Measurements from ENCODE around the gene ASTL. TPM values are rescaled to one million over a fixed set of nuclear protein-coding genes. Genes with fewer than 3 reads are reported as not detected.

Gene ASTL
- total and polyA plus RNA-seq, 2 experiments from 2014 or later: not detected

- Histone ChIP-seq H2AFZ (no peak overlapping the region), H3K4me1 (ENCODE audit: insufficient read depth) (no peaks in the 10 kb centered on the region)
- in situ Hi-C loops (cut with MboI): no loop called here
Measured at GRCh38 chr2:96124406-96125265, 13.7 kb downstream of the ASTL start.

GRCh38 chr2:96123936-96124335, 14.4 kb downstream of the ASTL start:
- no peaks in the 10 kb centered on the region for H3K9me3 ChIP-seq (ENCODE audit: low read depth)
- no peak overlapping the region for H3K4me2 ChIP-seq (ENCODE audit: unreplicated experiment)
- H3K36me3 ChIP-seq (ENCODE audit: low read depth): no peaks in the 10 kb centered on the region
- H3K27me3 ChIP-seq (replicated peaks; ENCODE audit: insufficient read depth): peaks cover 29% of the 10 kb centered on the region
- no peak overlapping the region for H3K4me3 ChIP-seq
- H3F3A ChIP-seq (ENCODE audit: insufficient read depth): no peaks in the 10 kb centered on the region
- H3K79me2 ChIP-seq (ENCODE audit: insufficient read depth): no peaks in the 10 kb centered on the region
- 58 to 59% methylated on average over 10 to 11 of the region's 11 CpGs for WGBS, 2 experiments (ENCODE audit: low coverage in 1 of 2, low lambda C conversion rate in 2 of 2, missing lambda C conversion rate in 2 of 2)
- TF ChIP-seq EZH2 (IDR thresholded peaks at IDR 0.05; ENCODE audit: insufficient read depth, poor library complexity, severe bottlenecking) (no peak), EZH2phosphoT487 (IDR thresholded peaks at IDR 0.05; ENCODE audit: insufficient read depth, low read depth) (no peak)
- no peaks in the 10 kb centered on the region for H3K4me1 ChIP-seq (ENCODE audit: insufficient read depth)
- no peak for DNase-seq
- in situ Hi-C loops (cut with MboI): no loop called here
- no peaks in the 10 kb centered on the region for H3K9me2 ChIP-seq (ENCODE audit: insufficient read depth)
- no peak overlapping the region for H2AFZ ChIP-seq
- no peak overlapping the region for H3K9ac ChIP-seq
- no peak overlapping the region for H3K27ac ChIP-seq
- H4K20me1 ChIP-seq (ENCODE audit: insufficient read depth): no peaks in the 10 kb centered on the region

More at GRCh38 chr2:96124406-96125265, 13.7 kb downstream of the ASTL start:
- WGBS, 2 experiments (ENCODE audit: low coverage in 1 of 2, low lambda C conversion rate in 2 of 2, missing lambda C conversion rate in 2 of 2): 64 to 69% methylated on average over 14 of the region's 14 CpGs
- Histone ChIP-seq H3K4me2 (ENCODE audit: unreplicated experiment) (no peak overlapping the region), H3F3A (ENCODE audit: insufficient read depth) (no peaks in the 10 kb centered on the region), H3K9me2 (ENCODE audit: insufficient read depth) (no peaks in the 10 kb centered on the region), H3K9ac (no peak overlapping the region), H3K36me3 (ENCODE audit: low read depth) (no peaks in the 10 kb centered on the region), H3K9me3 (ENCODE audit: low read depth) (no peaks in the 10 kb centered on the region), H3K79me2 (ENCODE audit: insufficient read depth) (no peaks in the 10 kb centered on the region), H3K4me3 (no peak overlapping the region), H3K27ac (no peak overlapping the region), H3K27me3 (replicated peaks; ENCODE audit: insufficient read depth) (peaks cover 23% of the 10 kb centered on the region), H4K20me1 (ENCODE audit: insufficient read depth) (no peaks in the 10 kb centered on the region)
- DNase-seq: no peak
- TF ChIP-seq EZH2 (IDR thresholded peaks at IDR 0.05; ENCODE audit: insufficient read depth, poor library complexity, severe bottlenecking): no peak
- TF ChIP-seq EZH2phosphoT487 (IDR thresholded peaks at IDR 0.05; ENCODE audit: insufficient read depth, low read depth): no peak

- Histone ChIP-seq H3F3A (ENCODE audit: insufficient read depth) (no peaks in the 10 kb centered on the region), H3K27ac (no peak overlapping the region), H3K4me1 (ENCODE audit: insufficient read depth) (no peaks in the 10 kb centered on the region), H3K27me3 (replicated peaks; ENCODE audit: insufficient read depth) (peaks cover 31% of the 10 kb centered on the region), H3K36me3 (ENCODE audit: low read depth) (no peaks in the 10 kb centered on the region), H4K20me1 (ENCODE audit: insufficient read depth) (no peaks in the 10 kb centered on the region), H3K9me2 (ENCODE audit: insufficient read depth) (no peaks in the 10 kb centered on the region), H3K9me3 (ENCODE audit: low read depth) (no peaks in the 10 kb centered on the region), H3K79me2 (ENCODE audit: insufficient read depth) (no peaks in the 10 kb centered on the region), H2AFZ (no peak overlapping the region), H3K4me3 (no peak overlapping the region), H3K9ac (no peak overlapping the region), H3K4me2 (ENCODE audit: unreplicated experiment) (no peak overlapping the region)
- in situ Hi-C loops (cut with MboI): no loop called here
- TF ChIP-seq EZH2 (IDR thresholded peaks at IDR 0.05; ENCODE audit: insufficient read depth, poor library complexity, severe bottlenecking): no peak
- TF ChIP-seq EZH2phosphoT487 (IDR thresholded peaks at IDR 0.05; ENCODE audit: insufficient read depth, low read depth): no peak
- WGBS, 2 experiments (ENCODE audit: low coverage in 1 of 2, low lambda C conversion rate in 2 of 2, missing lambda C conversion rate in 2 of 2): 40 to 80% methylated on average over 1 of the region's 1 CpG
- DNase-seq: no peak
Measured at GRCh38 chr2:96123290-96123689, 15.0 kb downstream of the ASTL start.

- Histone ChIP-seq H3K4me2 (ENCODE audit: unreplicated experiment) (no peak overlapping the region), H2AFZ (no peak overlapping the region), H3K36me3 (ENCODE audit: low read depth) (no peaks in the 10 kb centered on the region), H3K27ac (no peak overlapping the region), H3K27me3 (replicated peaks; ENCODE audit: insufficient read depth) (peaks cover 38% of the 10 kb centered on the region), H4K20me1 (ENCODE audit: insufficient read depth) (no peaks in the 10 kb centered on the region), H3K4me1 (ENCODE audit: insufficient read depth) (no peaks in the 10 kb centered on the region), H3K9ac (no peak overlapping the region), H3K9me2 (ENCODE audit: insufficient read depth) (no peaks in the 10 kb centered on the region), H3K4me3 (no peak overlapping the region), H3K79me2 (ENCODE audit: insufficient read depth) (no peaks in the 10 kb centered on the region), H3K9me3 (ENCODE audit: low read depth) (no peaks in the 10 kb centered on the region), H3F3A (ENCODE audit: insufficient read depth) (no peaks in the 10 kb centered on the region)
- in situ Hi-C loops (cut with MboI): no loop called here
- WGBS, 2 experiments (ENCODE audit: low coverage in 1 of 2, low lambda C conversion rate in 2 of 2, missing lambda C conversion rate in 2 of 2): 67 to 73% methylated on average over 5 of the region's 5 CpGs
- no peak for TF ChIP-seq EZH2 (IDR thresholded peaks at IDR 0.05; ENCODE audit: insufficient read depth, poor library complexity, severe bottlenecking)
- no peak for TF ChIP-seq EZH2phosphoT487 (IDR thresholded peaks at IDR 0.05; ENCODE audit: insufficient read depth, low read depth)
- DNase-seq: no peak
Measured at GRCh38 chr2:96122391-96122790, 15.9 kb downstream of the ASTL start.

All from GM23248 (cell line).